Measurements from ENCODE around the gene CYB561. TPM values are rescaled to one million over a fixed set of nuclear protein-coding genes. Genes with fewer than 3 reads are reported as not detected.

Gene CYB561
- total RNA-seq, 1 experiment from 2014 or later = 67.6 TPM

GRCh38 chr17:63430223-63430622 lies 15.9 kb downstream of the CYB561 start:
- Histone ChIP-seq H3K9me3 (ENCODE audit: control insufficient read depth in 1 of 2, insufficient read depth in 1 of 2, low read depth in 1 of 2, low read length in 2 of 2) (no peaks in the 10 kb centered on the region), H3K4me2 (ENCODE audit: low read length) (no peak overlapping the region), H3K9me2 (ENCODE audit: insufficient read depth) (no peaks in the 10 kb centered on the region), H4K20me1 (ENCODE audit: insufficient read depth) (no peaks in the 10 kb centered on the region), H3K9ac (ENCODE audit: low read length) (no peak overlapping the region), H3K36me3 (ENCODE audit: control insufficient read depth in 1 of 2, insufficient read depth in 2 of 2, low read length in 2 of 2) (peaks cover 2 to 11% of the 10 kb centered on the region in 2 experiments; a peak in 3 of 4 replicates), H3K79me2 (ENCODE audit: insufficient read depth, low read length) (no peaks in the 10 kb centered on the region; the same call in 1 of the 2 replicates), H2AFZ (ENCODE audit: low read depth, low read length, poor library complexity, severe bottlenecking) (no peak overlapping the region), H3K27ac (ENCODE audit: low read depth, low read length) (no peak overlapping the region), H3K4me1 (ENCODE audit: control insufficient read depth in 1 of 2, insufficient read depth in 2 of 2, low read length in 2 of 2) (peaks cover 24 to 26% of the 10 kb centered on the region in 2 experiments), H3K27me3 (ENCODE audit: insufficient read depth, low read length) (no peaks in the 10 kb centered on the region), H3K4me3 (replicated peaks in 1 of 2; ENCODE audit: low read depth in 1 of 2, low read length in 2 of 2) (no peak overlapping the region)
- CTCF ChIA-PET = interaction anchor here (1.3 to 4.7 kb wide), 3 partner anchors 24 to 182 kb away, joined by 3 to 21 read pairs (median 5); no protein-coding TSS in a partner anchor
- TF ChIP-seq, protein P1, sequence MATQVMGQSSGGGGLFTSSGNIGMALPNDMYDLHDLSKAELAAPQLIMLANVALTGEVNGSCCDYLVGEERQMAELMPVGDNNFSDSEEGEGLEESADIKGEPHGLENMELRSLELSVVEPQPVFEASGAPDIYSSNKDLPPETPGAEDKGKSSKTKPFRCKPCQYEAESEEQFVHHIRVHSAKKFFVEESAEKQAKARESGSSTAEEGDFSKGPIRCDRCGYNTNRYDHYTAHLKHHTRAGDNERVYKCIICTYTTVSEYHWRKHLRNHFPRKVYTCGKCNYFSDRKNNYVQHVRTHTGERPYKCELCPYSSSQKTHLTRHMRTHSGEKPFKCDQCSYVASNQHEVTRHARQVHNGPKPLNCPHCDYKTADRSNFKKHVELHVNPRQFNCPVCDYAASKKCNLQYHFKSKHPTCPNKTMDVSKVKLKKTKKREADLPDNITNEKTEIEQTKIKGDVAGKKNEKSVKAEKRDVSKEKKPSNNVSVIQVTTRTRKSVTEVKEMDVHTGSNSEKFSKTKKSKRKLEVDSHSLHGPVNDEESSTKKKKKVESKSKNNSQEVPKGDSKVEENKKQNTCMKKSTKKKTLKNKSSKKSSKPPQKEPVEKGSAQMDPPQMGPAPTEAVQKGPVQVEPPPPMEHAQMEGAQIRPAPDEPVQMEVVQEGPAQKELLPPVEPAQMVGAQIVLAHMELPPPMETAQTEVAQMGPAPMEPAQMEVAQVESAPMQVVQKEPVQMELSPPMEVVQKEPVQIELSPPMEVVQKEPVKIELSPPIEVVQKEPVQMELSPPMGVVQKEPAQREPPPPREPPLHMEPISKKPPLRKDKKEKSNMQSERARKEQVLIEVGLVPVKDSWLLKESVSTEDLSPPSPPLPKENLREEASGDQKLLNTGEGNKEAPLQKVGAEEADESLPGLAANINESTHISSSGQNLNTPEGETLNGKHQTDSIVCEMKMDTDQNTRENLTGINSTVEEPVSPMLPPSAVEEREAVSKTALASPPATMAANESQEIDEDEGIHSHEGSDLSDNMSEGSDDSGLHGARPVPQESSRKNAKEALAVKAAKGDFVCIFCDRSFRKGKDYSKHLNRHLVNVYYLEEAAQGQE (IDR thresholded peaks at IDR 0.05; ENCODE audit: low read depth) = no peak
- TF ChIP-seq, protein P2, sequence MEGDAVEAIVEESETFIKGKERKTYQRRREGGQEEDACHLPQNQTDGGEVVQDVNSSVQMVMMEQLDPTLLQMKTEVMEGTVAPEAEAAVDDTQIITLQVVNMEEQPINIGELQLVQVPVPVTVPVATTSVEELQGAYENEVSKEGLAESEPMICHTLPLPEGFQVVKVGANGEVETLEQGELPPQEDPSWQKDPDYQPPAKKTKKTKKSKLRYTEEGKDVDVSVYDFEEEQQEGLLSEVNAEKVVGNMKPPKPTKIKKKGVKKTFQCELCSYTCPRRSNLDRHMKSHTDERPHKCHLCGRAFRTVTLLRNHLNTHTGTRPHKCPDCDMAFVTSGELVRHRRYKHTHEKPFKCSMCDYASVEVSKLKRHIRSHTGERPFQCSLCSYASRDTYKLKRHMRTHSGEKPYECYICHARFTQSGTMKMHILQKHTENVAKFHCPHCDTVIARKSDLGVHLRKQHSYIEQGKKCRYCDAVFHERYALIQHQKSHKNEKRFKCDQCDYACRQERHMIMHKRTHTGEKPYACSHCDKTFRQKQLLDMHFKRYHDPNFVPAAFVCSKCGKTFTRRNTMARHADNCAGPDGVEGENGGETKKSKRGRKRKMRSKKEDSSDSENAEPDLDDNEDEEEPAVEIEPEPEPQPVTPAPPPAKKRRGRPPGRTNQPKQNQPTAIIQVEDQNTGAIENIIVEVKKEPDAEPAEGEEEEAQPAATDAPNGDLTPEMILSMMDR (IDR thresholded peaks at IDR 0.05 in 2 of 3, conservative IDR thresholded peaks at IDR 0.05 in 1 of 3; ENCODE audit: borderline replicate concordance in 1 of 3, insufficient read depth in 1 of 3, low read depth in 2 of 3, low read length in 2 of 3) = no peak
- TF ChIP-seq MAX (IDR thresholded peaks at IDR 0.05) = no peak
- TF ChIP-seq CBX3 (IDR thresholded peaks at IDR 0.05; ENCODE audit: low read depth) = no peak
- TF ChIP-seq SRF (IDR thresholded peaks at IDR 0.05; ENCODE audit: low read depth) = no peak
- no peak for TF ChIP-seq JUND (IDR thresholded peaks at IDR 0.05)
- TF ChIP-seq EGR1 (IDR thresholded peaks at IDR 0.05; ENCODE audit: low read depth) = no peak
- intact Hi-C loops (cut with micrococcal nuclease) = no loop called here
- RAD21 ChIA-PET (ENCODE audit: low non-redundant PET in 1 of 2, low total read pairs in 2 of 2, uncharacterized antibody in 2 of 2, unreplicated experiment in 2 of 2) = no interaction called here
- DNase-seq (ENCODE audit: low read depth, low spot score) (no peak), ATAC-seq (no peak)
- BruUV-seq (replicated peaks) = no TSS peak
- POLR2A ChIA-PET = no interaction called here

Data from HCT116 (cell line).